ENCODE results near the gene PTPRN2. TPM values are rescaled to one million over a fixed set of nuclear protein-coding genes. Genes with fewer than 3 reads are reported as not detected.

Gene PTPRN2
- total and polyA plus RNA-seq, 2 of the 13 experiments (the other 11 are each of a cell fraction or from before 2014, with no cell fraction given) = 2.5 to 24.2 TPM

- Histone ChIP-seq H3K27me3 (ENCODE audit: control insufficient read depth in 1 of 2, insufficient read depth in 2 of 2, low read length in 2 of 2) (no peaks in the 10 kb centered on the region), H2AFZ (ENCODE audit: low read length) (no peak overlapping the region), H3K4me1 (ENCODE audit: insufficient read depth, low read length) (no peaks in the 10 kb centered on the region), H3K9me3 (ENCODE audit: low read length) (no peaks in the 10 kb centered on the region), H3K79me2 (ENCODE audit: insufficient read depth, low read length) (no peaks in the 10 kb centered on the region), H3K36me3 (replicated peaks in 1 of 2; ENCODE audit: control insufficient read depth in 1 of 2, insufficient read depth in 2 of 2, low read length in 2 of 2) (no peaks in the 10 kb centered on the region), H4K20me1 (ENCODE audit: insufficient read depth, low read length) (no peaks in the 10 kb centered on the region), H3K9ac (ENCODE audit: insufficient read depth, low read depth, low read length) (no peak overlapping the region), H3K4me3 (replicated peaks in 1 of 3; ENCODE audit: insufficient read depth in 1 of 3, low read depth in 2 of 3, low read length in 3 of 3) (no peak overlapping the region), H3K4me2 (ENCODE audit: low read depth, low read length) (no peak overlapping the region), H3K27ac (ENCODE audit: extremely low read length, insufficient read depth, low read length) (no peak overlapping the region)
- DNase-seq (ENCODE audit: low spot score) (no peak), ATAC-seq (no peak), FAIRE-seq (no peak)
- BruUV-seq (replicated peaks) = no TSS peak
- intact Hi-C loops (cut with micrococcal nuclease; ENCODE audit: unreplicated experiment) (no loop called here), in situ Hi-C loops (cut with HindIII; ENCODE audit: extremely low pct_ligation_motif_present, low pct_unique_long_range_greater_than_20kb) (no loop called here)
- ChIA-PET POLR2A (no interaction called here), CTCF (ENCODE audit: low intra/inter-chr PET ratio, low total read pairs) (no interaction called here)
- TF ChIP-seq ZBTB33 (CRISPR knock-in tag; IDR thresholded peaks at IDR 0.05) = 0 out of 2 replicates have a peak, but pooled peaks have one; percentile 34
- TF ChIP-seq ZNF460 (CRISPR knock-in tag; IDR thresholded peaks at IDR 0.05; ENCODE audit: borderline replicate concordance) = no peak
- 92% methylated on average over 12 of the region's 12 CpGs for WGBS (ENCODE audit: low lambda C conversion rate)
These were observed 579.4 kb downstream of the PTPRN2 start for GRCh38 chr7:158008267-158008666.

GRCh38 chr7:158007697-158008257 is 579.8 kb downstream of the PTPRN2 start:
- H3K79me2 ChIP-seq (ENCODE audit: insufficient read depth, low read length) = no peaks in the 10 kb centered on the region
- FAIRE-seq (no peak), ATAC-seq (no peak; the same call in 2 of the 3 replicates), DNase-seq (ENCODE audit: low spot score) (no peak)
- H3K9ac ChIP-seq (ENCODE audit: insufficient read depth, low read depth, low read length) = no peak overlapping the region
- no peaks in the 10 kb centered on the region for H3K9me3 ChIP-seq (ENCODE audit: low read length)
- H3K4me2 ChIP-seq (ENCODE audit: low read depth, low read length) = no peak overlapping the region
- no peaks in the 10 kb centered on the region for H3K27me3 ChIP-seq (ENCODE audit: control insufficient read depth in 1 of 2, insufficient read depth in 2 of 2, low read length in 2 of 2)
- no TSS peak for BruUV-seq (replicated peaks)
- ChIA-PET CTCF (ENCODE audit: low intra/inter-chr PET ratio, low total read pairs) (no interaction called here), POLR2A (no interaction called here)
- no peak overlapping the region for H3K4me3 ChIP-seq (replicated peaks in 1 of 3; ENCODE audit: insufficient read depth in 1 of 3, low read depth in 2 of 3, low read length in 3 of 3)
- no peaks in the 10 kb centered on the region for H3K36me3 ChIP-seq (replicated peaks in 1 of 2; ENCODE audit: control insufficient read depth in 1 of 2, insufficient read depth in 2 of 2, low read length in 2 of 2)
- H2AFZ ChIP-seq (ENCODE audit: low read length) = no peak overlapping the region
- in situ Hi-C loops (cut with HindIII; ENCODE audit: extremely low pct_ligation_motif_present, low pct_unique_long_range_greater_than_20kb) (no loop called here), intact Hi-C loops (cut with micrococcal nuclease; ENCODE audit: unreplicated experiment) (no loop called here)
- no peaks in the 10 kb centered on the region for H3K4me1 ChIP-seq (ENCODE audit: insufficient read depth, low read length)
- no peaks in the 10 kb centered on the region for H4K20me1 ChIP-seq (ENCODE audit: insufficient read depth, low read length)
- H3K27ac ChIP-seq (ENCODE audit: extremely low read length, insufficient read depth, low read length) = no peak overlapping the region
- TF ChIP-seq RFX5 (IDR thresholded peaks at IDR 0.05; ENCODE audit: low read depth, low read length) = no peak
- no peak for TF ChIP-seq ZNF597 (CRISPR knock-in tag; IDR thresholded peaks at IDR 0.05)
- no peak for TF ChIP-seq SMARCC2 (IDR thresholded peaks at IDR 0.05)
- TF ChIP-seq SNAPC2 (CRISPR knock-in tag; IDR thresholded peaks at IDR 0.05) = no peak
- no peak for TF ChIP-seq NCOA2 (CRISPR knock-in tag; IDR thresholded peaks at IDR 0.05)
- no peak for TF ChIP-seq ZSCAN30 (CRISPR knock-in tag; IDR thresholded peaks at IDR 0.05)
- peak; percentile 91 for TF ChIP-seq MNT (IDR thresholded peaks at IDR 0.05)
- no peak for TF ChIP-seq TRIM22 (IDR thresholded peaks at IDR 0.05)
- no peak for TF ChIP-seq ZNF672 (CRISPR knock-in tag; IDR thresholded peaks at IDR 0.05)
- 75% methylated on average over 5 of the region's 5 CpGs for whole genome bisulfite sequencing (ENCODE audit: low lambda C conversion rate)
